Mucosa of descending colon (tissue), 3 donors: Measurements from ENCODE around the gene IL17C. TPM values are rescaled to one million over a fixed set of nuclear protein-coding genes. Genes with fewer than 3 reads are reported as not detected.

Source experiments
- ATAC-seq: fragments of 200-7000 bp; cut with Tn5 transposase; one replicate; pipeline ENCODE4 v1.9.1; 2020; ENCODE audit warnings: mild to moderate bottlenecking, moderate library complexity
- DNase-seq, 3 donors: peaks; one replicate each; pipeline ENCODE4 v3.0.0-alpha.2; 2020
- H3K36me3 ChIP-seq: fragments of 200-600 bp; one replicate; pipeline ENCODE4 v1.8.0; 2021; ENCODE audit warnings: low read depth, mild to moderate bottlenecking
- H3K4me1 ChIP-seq: fragments of 200-600 bp; one replicate; pipeline ENCODE4 v1.8.0; 2021; ENCODE audit warnings: low read depth, mild to moderate bottlenecking
- H3K4me3 ChIP-seq: fragments of 200-600 bp; one replicate; pipeline ENCODE4 v1.8.0; 2021; ENCODE audit warnings: mild to moderate bottlenecking
- H3K9me3 ChIP-seq: fragments of 200-600 bp; one replicate; pipeline ENCODE4 v1.8.0; 2021; ENCODE audit warnings: mild to moderate bottlenecking
- intact Hi-C, 2 donors: fragments of 100-400 bp; cut with DNase I in 1 of 2; cut with micrococcal nuclease in 1 of 2; formaldehyde crosslinking; loops; one replicate each; pipeline versions ENCODE4 v1.11.0 to v1.11.1; 2022; cut with DNase I, micrococcal nuclease
- total RNA-seq, 3 donors: library from RNA; stranded (reverse); fragmentation: NEBNext Ultra II Directional in 2 of 3; extraction: Animal tissue kit (Norgen Biotek cat#: 25700) in 2 of 3; gene quantifications; one replicate each; pipeline versions ENCODE4 v1.2.1 to v1.2.4, GENCODE V29; 2021 to 2023
- TF ChIP-seq, protein P1 (sequence below): fragments of 200-600 bp; IDR thresholded peaks from one replicate; pipeline ENCODE4 v1.8.0; 2022; ENCODE audit warnings: antibody characterized with exemption, mild to moderate bottlenecking
- donor health status: DM: no; HTN: no; CAD: no; lungs with moderate emphysema.
- donor health status: DM: no; HTN: no; CAD: no.
- donor health status: DM: no; HTN: yes; CAD: no.

Gene IL17C
- total RNA-seq, 3 donors from 2014 or later: not detected

DNA sequence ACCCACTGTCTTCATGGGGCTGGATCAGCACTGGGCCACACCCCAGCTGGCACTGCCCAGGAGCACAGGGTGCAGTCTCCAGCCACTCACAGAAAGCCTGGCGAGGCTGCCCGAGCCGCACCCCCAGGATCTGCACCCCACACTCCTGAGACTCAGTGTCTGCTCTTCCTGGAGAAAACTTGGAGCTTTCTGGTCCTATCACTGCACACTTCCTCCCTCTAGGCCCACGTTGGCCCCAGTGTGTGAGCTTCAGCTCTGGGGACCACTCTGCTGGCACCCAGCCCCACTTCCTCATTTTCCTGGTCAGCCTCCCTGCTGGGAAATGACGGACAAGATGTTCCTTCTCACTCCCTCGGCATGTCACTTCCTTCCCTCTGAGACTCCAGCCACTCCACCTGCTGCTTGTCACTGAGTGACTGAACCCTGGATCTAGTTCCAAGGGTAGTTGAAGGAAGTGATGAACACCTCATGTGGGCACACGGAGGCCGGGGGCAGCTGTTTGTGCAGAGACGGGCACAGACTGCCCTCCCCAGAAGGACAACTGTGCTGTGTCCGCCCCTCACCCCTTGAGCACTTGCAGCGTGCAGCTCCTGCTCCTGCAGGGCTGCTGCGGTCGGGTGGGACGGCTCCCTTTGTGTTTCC lies 39.2 kb upstream of the IL17C start:
- Histone ChIP-seq H3K4me1 (no peaks in the 10 kb centered on the region), H3K36me3 (no peaks in the 10 kb centered on the region), H3K9me3 (no peaks in the 10 kb centered on the region), H3K4me3 (no peak overlapping the region)
- TF ChIP-seq, protein P1, sequence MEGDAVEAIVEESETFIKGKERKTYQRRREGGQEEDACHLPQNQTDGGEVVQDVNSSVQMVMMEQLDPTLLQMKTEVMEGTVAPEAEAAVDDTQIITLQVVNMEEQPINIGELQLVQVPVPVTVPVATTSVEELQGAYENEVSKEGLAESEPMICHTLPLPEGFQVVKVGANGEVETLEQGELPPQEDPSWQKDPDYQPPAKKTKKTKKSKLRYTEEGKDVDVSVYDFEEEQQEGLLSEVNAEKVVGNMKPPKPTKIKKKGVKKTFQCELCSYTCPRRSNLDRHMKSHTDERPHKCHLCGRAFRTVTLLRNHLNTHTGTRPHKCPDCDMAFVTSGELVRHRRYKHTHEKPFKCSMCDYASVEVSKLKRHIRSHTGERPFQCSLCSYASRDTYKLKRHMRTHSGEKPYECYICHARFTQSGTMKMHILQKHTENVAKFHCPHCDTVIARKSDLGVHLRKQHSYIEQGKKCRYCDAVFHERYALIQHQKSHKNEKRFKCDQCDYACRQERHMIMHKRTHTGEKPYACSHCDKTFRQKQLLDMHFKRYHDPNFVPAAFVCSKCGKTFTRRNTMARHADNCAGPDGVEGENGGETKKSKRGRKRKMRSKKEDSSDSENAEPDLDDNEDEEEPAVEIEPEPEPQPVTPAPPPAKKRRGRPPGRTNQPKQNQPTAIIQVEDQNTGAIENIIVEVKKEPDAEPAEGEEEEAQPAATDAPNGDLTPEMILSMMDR: no peak
- peak; percentile 57 for ATAC-seq
- intact Hi-C loops: no loop called here
- DNase-seq: peak in 2 of 3 donors; percentile 49 to 56

- ATAC-seq: no peak
- intact Hi-C loops: no loop called here
- TF ChIP-seq, protein P1: no peak
- H3K4me1 ChIP-seq: no peaks in the 10 kb centered on the region
- no peaks in the 10 kb centered on the region for H3K36me3 ChIP-seq
- DNase-seq: no peak
- H3K4me3 ChIP-seq: no peak overlapping the region
- H3K9me3 ChIP-seq: no peaks in the 10 kb centered on the region
These were observed 38.4 kb upstream of the IL17C start for GRCh38 chr16:88599825-88600538.

GRCh38 chr16:88600539-88600896 lies 37.9 kb upstream of the IL17C start:
- intact Hi-C loops: no loop called here
- Histone ChIP-seq H3K4me3 (no peak overlapping the region), H3K4me1 (no peaks in the 10 kb centered on the region), H3K9me3 (no peaks in the 10 kb centered on the region), H3K36me3 (no peaks in the 10 kb centered on the region)
- TF ChIP-seq, protein P1: no peak
- no peak for DNase-seq
- ATAC-seq: no peak

DNA sequence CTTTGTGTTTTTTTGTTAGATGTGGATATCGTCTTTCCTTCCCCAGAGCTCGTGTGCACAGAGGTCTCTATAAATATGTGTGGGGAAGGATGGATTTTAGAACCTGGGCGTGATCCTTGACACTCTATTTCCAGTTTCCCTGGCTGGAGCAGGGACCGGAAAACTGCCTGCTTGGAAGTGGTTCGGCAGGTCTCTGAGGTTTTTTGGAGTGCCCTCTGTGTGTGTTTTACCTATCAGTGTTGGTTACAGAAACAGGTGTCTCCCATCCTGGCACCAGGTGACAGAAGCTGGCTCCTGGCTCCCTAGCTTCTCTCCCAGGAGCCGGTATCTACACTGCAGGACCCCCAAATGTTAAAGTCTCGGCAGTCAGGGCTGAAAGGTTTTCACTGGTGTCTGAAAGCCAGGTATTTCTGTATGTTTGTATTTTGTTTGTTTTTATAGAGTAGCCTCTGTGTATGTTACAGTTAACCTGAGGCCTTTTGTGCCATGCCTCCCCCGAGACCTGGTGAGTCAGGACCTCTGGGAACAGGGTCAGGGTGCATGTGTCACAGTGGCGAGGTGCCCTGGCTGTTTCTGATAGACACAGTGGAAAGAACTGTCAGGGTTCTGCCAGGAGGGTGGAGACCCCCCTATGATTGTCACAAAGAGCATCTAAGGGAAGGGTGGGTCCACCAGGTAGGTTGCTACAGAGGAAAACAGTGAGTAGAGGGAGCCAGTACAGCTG lies 36.9 kb upstream of the IL17C start:
- ATAC-seq: no peak

DNA sequence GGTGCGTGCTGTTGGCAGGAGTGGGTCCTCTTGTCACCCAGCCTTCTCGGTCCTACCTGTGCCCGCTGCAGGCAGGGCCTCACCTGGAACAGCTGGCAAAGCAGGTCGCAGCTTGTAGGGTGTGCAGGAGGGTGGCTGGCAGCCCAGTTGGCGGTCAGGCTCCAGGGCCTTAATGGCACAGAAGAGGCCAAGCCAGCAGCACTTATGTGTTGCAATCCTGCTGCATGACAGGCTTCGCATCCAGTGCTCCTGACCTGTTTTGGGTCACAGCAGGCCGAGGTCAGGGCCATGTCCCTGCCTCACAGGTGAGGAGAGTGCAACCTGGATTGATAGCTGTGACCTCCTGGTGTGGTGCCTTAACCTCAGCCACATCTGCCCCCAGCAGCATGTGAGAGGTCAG lies 36.3 kb upstream of the IL17C start:
- intact Hi-C loops: no loop called here
- DNase-seq: no peak
- no peak for ATAC-seq
- no peaks in the 10 kb centered on the region for H3K9me3 ChIP-seq
- TF ChIP-seq, protein P1: no peak
- H3K4me3 ChIP-seq: no peak overlapping the region
- no peaks in the 10 kb centered on the region for H3K36me3 ChIP-seq
- H3K4me1 ChIP-seq: no peaks in the 10 kb centered on the region

More for the DNA sequence above, 36.9 kb upstream of the IL17C start:
- no peaks in the 10 kb centered on the region for H3K36me3 ChIP-seq
- H3K4me1 ChIP-seq: no peaks in the 10 kb centered on the region
- H3K9me3 ChIP-seq: no peaks in the 10 kb centered on the region
- DNase-seq: no peak
- TF ChIP-seq, protein P1: no peak
- intact Hi-C loops: no loop called here
- H3K4me3 ChIP-seq: no peak overlapping the region
